ENCODE measurements around the gene PITPNM2.

PITPNM2 gene

GRCh38 chr12:123180171-123180570, 29.3 kb upstream of the PITPNM2 start:
- no peaks in the 10 kb centered on the region for H3K36me3 ChIP-seq (ENCODE audit: insufficient read depth)
- H3K27ac ChIP-seq, result no peak overlapping the region
- H3K79me2 ChIP-seq (ENCODE audit: insufficient read depth, low read depth), result no peaks in the 10 kb centered on the region
- no peak overlapping the region for H2AFZ ChIP-seq (ENCODE audit: low read depth)
- no peak overlapping the region for H3K4me2 ChIP-seq
- TF ChIP-seq, protein P1, sequence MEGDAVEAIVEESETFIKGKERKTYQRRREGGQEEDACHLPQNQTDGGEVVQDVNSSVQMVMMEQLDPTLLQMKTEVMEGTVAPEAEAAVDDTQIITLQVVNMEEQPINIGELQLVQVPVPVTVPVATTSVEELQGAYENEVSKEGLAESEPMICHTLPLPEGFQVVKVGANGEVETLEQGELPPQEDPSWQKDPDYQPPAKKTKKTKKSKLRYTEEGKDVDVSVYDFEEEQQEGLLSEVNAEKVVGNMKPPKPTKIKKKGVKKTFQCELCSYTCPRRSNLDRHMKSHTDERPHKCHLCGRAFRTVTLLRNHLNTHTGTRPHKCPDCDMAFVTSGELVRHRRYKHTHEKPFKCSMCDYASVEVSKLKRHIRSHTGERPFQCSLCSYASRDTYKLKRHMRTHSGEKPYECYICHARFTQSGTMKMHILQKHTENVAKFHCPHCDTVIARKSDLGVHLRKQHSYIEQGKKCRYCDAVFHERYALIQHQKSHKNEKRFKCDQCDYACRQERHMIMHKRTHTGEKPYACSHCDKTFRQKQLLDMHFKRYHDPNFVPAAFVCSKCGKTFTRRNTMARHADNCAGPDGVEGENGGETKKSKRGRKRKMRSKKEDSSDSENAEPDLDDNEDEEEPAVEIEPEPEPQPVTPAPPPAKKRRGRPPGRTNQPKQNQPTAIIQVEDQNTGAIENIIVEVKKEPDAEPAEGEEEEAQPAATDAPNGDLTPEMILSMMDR (conservative IDR thresholded peaks at IDR 0.05; ENCODE audit: low read depth, low read length), result no peak
- H3K27me3 ChIP-seq (ENCODE audit: insufficient read depth, low read depth), result no peaks in the 10 kb centered on the region
- H3K9ac ChIP-seq, result no peak overlapping the region
- no peaks in the 10 kb centered on the region for H3K4me1 ChIP-seq (ENCODE audit: low read depth, poor library complexity, severe bottlenecking)
- no peaks in the 10 kb centered on the region for H4K20me1 ChIP-seq (ENCODE audit: insufficient read depth)
- H3K4me3 ChIP-seq (IDR thresholded peaks at IDR 0.05; ENCODE audit: insufficient read depth, low read depth, low read length), result no peak overlapping the region

- H3K27ac ChIP-seq, result no peak overlapping the region
- H2AFZ ChIP-seq (ENCODE audit: low read depth), result no peak overlapping the region
- no peak overlapping the region for H3K9ac ChIP-seq
- H3K27me3 ChIP-seq (ENCODE audit: insufficient read depth, low read depth), result no peaks in the 10 kb centered on the region
- H3K4me2 ChIP-seq, result no peak overlapping the region
- no peaks in the 10 kb centered on the region for H3K79me2 ChIP-seq (ENCODE audit: insufficient read depth, low read depth)
- no peaks in the 10 kb centered on the region for H3K36me3 ChIP-seq (ENCODE audit: insufficient read depth)
- no peak overlapping the region for H3K4me3 ChIP-seq (IDR thresholded peaks at IDR 0.05; ENCODE audit: insufficient read depth, low read depth, low read length)
- no peaks in the 10 kb centered on the region for H4K20me1 ChIP-seq (ENCODE audit: insufficient read depth)
- no peaks in the 10 kb centered on the region for H3K4me1 ChIP-seq (ENCODE audit: low read depth, poor library complexity, severe bottlenecking)
- TF ChIP-seq, protein P1 (conservative IDR thresholded peaks at IDR 0.05; ENCODE audit: low read depth, low read length), result no peak
These were observed 21.1 kb upstream of the PITPNM2 start for GRCh38 chr12:123171967-123172366.

GRCh38 chr12:123167329-123167728, 16.4 kb upstream of the PITPNM2 start:
- Histone ChIP-seq H3K4me3 (IDR thresholded peaks at IDR 0.05; ENCODE audit: insufficient read depth, low read depth, low read length) (no peak overlapping the region), H3K79me2 (ENCODE audit: insufficient read depth, low read depth) (no peaks in the 10 kb centered on the region), H3K36me3 (ENCODE audit: insufficient read depth) (no peaks in the 10 kb centered on the region), H3K4me1 (ENCODE audit: low read depth, poor library complexity, severe bottlenecking) (no peaks in the 10 kb centered on the region), H3K4me2 (no peak overlapping the region), H3K27ac (no peak overlapping the region), H3K9ac (no peak overlapping the region), H4K20me1 (ENCODE audit: insufficient read depth) (no peaks in the 10 kb centered on the region), H3K27me3 (ENCODE audit: insufficient read depth, low read depth) (no peaks in the 10 kb centered on the region), H2AFZ (ENCODE audit: low read depth) (no peak overlapping the region)
- TF ChIP-seq, protein P1 (conservative IDR thresholded peaks at IDR 0.05; ENCODE audit: low read depth, low read length), result no peak

DNA sequence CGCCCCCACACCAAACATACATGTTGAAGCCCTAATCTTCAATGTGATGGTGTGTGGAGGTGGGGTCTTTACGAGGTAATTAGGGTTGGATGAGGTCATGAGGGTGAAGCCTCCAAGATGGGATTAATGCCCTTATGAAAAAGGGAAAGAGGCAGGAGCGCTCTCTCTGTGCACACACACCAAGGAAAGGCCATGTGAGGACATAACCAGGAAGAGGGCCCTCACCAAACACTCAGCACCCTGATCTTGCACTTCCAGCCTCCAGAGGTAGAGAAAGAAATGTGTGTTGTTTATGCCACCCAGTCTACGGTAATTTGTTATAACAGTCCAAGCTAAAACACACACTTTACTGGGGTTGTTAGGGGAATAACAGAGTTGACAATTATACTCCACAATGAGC, 14.6 kb upstream of the PITPNM2 start:
- Histone ChIP-seq H3K4me2 (no peak overlapping the region), H3K27me3 (ENCODE audit: insufficient read depth, low read depth) (no peaks in the 10 kb centered on the region), H3K79me2 (ENCODE audit: insufficient read depth, low read depth) (no peaks in the 10 kb centered on the region), H3K4me1 (ENCODE audit: low read depth, poor library complexity, severe bottlenecking) (no peaks in the 10 kb centered on the region), H3K27ac (no peak overlapping the region), H3K9ac (no peak overlapping the region), H3K36me3 (ENCODE audit: insufficient read depth) (no peaks in the 10 kb centered on the region), H4K20me1 (ENCODE audit: insufficient read depth) (no peaks in the 10 kb centered on the region), H2AFZ (ENCODE audit: low read depth) (no peak overlapping the region), H3K4me3 (IDR thresholded peaks at IDR 0.05; ENCODE audit: insufficient read depth, low read depth, low read length) (no peak overlapping the region)
- TF ChIP-seq, protein P1 (conservative IDR thresholded peaks at IDR 0.05; ENCODE audit: low read depth, low read length), result no peak
